Measurements from ENCODE around the gene GPR15LG. TPM values are rescaled to one million over a fixed set of nuclear protein-coding genes. Genes with fewer than 3 reads are reported as not detected.

GPR15LG gene
- total and polyA plus RNA-seq, 2 donors (not counting 3 experiments of a cell fraction or from before 2014, with no cell fraction given), result not detected

DNA sequence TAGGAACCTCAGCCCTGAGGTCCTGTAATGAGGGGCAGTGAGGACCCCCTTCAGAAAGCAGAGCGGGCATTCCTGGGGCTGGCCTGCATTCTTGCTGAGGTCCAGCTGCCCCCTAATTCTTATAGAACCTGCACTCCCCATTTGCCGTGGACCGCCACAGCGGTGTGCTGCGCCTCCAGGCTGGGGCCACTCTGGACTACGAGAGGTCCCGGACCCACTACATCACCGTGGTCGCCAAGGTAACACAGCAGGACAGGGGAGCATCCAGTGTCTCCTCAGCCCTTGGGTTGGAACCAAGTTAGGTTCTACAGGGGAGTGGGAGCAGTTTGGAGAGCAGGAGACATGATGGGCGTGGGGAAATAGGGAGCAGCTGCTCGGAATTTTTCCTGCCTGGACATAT, 28.1 kb downstream of the GPR15LG start:
- dilution Hi-C loops (cut with MboI; ENCODE audit: extremely low pct_ligation_motif_present, low sequenced_read_pairs), result no loop called here

More for the DNA sequence above, 28.1 kb downstream of the GPR15LG start:
- no TSS peak for BruUV-seq (replicated peaks)
- H3K27ac ChIP-seq (ENCODE audit: insufficient read depth, low read depth, low read length), result no peak overlapping the region
- FAIRE-seq, result no peak
- H3K36me3 ChIP-seq (ENCODE audit: control insufficient read depth in 2 of 2, extremely low read depth in 1 of 2, insufficient read depth in 2 of 2, low read length in 2 of 2), result no peaks in the 10 kb centered on the region
- no peak overlapping the region for H2AFZ ChIP-seq (ENCODE audit: low read depth, low read length)
- no peaks in the 10 kb centered on the region for H3K79me2 ChIP-seq (ENCODE audit: control insufficient read depth, insufficient read depth, low read length)
- peaks cover 0 to 2% of the 10 kb centered on the region in 2 experiments for H3K27me3 ChIP-seq (ENCODE audit: control insufficient read depth in 2 of 2, insufficient read depth in 2 of 2, low read length in 2 of 2)
- no peaks in the 10 kb centered on the region for H4K20me1 ChIP-seq (replicated peaks; ENCODE audit: control insufficient read depth, extremely low read depth, insufficient read depth, low read length)
- intact Hi-C loops (cut with micrococcal nuclease), result no loop called here
- DNase-seq (ENCODE audit: low read depth, low spot score), result no peak
- TF ChIP-seq JUN (IDR thresholded peaks at IDR 0.05; ENCODE audit: borderline replicate concordance, insufficient read depth, insufficient read length, low read depth), result no peak
- TF ChIP-seq POLR2A (IDR thresholded peaks at IDR 0.05; ENCODE audit: low read depth, low read length), result no peak
- TF ChIP-seq EZH2 (IDR thresholded peaks at IDR 0.05; ENCODE audit: borderline replicate concordance, low read depth, low read length, severe bottlenecking), result no peak
- TF ChIP-seq, protein P1, sequence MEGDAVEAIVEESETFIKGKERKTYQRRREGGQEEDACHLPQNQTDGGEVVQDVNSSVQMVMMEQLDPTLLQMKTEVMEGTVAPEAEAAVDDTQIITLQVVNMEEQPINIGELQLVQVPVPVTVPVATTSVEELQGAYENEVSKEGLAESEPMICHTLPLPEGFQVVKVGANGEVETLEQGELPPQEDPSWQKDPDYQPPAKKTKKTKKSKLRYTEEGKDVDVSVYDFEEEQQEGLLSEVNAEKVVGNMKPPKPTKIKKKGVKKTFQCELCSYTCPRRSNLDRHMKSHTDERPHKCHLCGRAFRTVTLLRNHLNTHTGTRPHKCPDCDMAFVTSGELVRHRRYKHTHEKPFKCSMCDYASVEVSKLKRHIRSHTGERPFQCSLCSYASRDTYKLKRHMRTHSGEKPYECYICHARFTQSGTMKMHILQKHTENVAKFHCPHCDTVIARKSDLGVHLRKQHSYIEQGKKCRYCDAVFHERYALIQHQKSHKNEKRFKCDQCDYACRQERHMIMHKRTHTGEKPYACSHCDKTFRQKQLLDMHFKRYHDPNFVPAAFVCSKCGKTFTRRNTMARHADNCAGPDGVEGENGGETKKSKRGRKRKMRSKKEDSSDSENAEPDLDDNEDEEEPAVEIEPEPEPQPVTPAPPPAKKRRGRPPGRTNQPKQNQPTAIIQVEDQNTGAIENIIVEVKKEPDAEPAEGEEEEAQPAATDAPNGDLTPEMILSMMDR (IDR thresholded peaks at IDR 0.05; ENCODE audit: extremely low read depth in 1 of 2, insufficient read depth in 1 of 2, low read depth in 1 of 2, low read length in 2 of 2), result no peak
- no peak for TF ChIP-seq GATA2 (IDR thresholded peaks at IDR 0.05; ENCODE audit: insufficient read depth, insufficient read length, low read depth, low read length)
- TF ChIP-seq MYC (IDR thresholded peaks at IDR 0.05; ENCODE audit: low read depth, low read length), result no peak
- TF ChIP-seq, protein P2, sequence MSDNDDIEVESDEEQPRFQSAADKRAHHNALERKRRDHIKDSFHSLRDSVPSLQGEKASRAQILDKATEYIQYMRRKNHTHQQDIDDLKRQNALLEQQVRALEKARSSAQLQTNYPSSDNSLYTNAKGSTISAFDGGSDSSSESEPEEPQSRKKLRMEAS (IDR thresholded peaks at IDR 0.05; ENCODE audit: insufficient read depth, insufficient read length), result no peak
- no peak for TF ChIP-seq POLR2AphosphoS5 (IDR thresholded peaks at IDR 0.05; ENCODE audit: insufficient read depth, low read depth, low read length)
- TF ChIP-seq FOS (IDR thresholded peaks at IDR 0.05; ENCODE audit: borderline replicate concordance, insufficient read depth, low read length), result no peak
- H3K9me1 ChIP-seq (replicated peaks; ENCODE audit: control insufficient read depth, extremely low read depth, insufficient read depth, low read length), result no peaks in the 10 kb centered on the region
- no peak overlapping the region for H3K4me3 ChIP-seq (replicated peaks in 1 of 3; ENCODE audit: insufficient read depth in 1 of 3, low read depth in 1 of 3, low read length in 3 of 3)
- no peaks in the 10 kb centered on the region for H3K4me1 ChIP-seq (ENCODE audit: control insufficient read depth, extremely low read depth, insufficient read depth, low read length)
- no peak overlapping the region for H3K9ac ChIP-seq (replicated peaks; ENCODE audit: extremely low read depth, insufficient read depth, low read length)
- H3K4me2 ChIP-seq (ENCODE audit: insufficient read depth, low read length), result no peak overlapping the region
- ChIA-PET CTCF (no interaction called here), POLR2A (no interaction called here)
- H3K9me3 ChIP-seq (replicated peaks; ENCODE audit: control insufficient read depth, insufficient read depth, low read length), result no peaks in the 10 kb centered on the region

Data from endothelial cell of umbilical vein (primary cell).